ENCODE results near the gene REV3L.

The REV3L gene

DNA sequence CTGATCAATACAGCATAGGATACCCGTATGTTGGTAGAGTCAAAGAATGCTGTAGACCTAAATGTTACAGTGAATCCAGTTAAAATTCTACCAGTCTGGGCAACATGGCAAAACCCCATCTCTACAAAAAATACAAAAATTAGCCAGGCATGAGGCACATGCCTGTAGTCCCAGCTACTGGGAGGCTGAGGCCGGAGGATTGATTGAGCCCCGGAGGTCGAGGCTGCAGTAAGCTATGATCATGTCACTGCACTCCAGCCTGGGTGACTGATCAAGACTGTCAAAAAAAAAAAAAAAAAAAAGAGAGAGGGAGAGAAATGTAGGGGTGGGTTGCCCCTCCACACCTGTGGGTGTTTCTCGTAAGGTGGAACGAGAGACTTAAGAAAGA, 228.2 kb downstream of the REV3L start:
- H3K27ac ChIP-seq = no peak overlapping the region
- H3K36me3 ChIP-seq (ENCODE audit: insufficient read depth, low read length) = no peaks in the 10 kb centered on the region
- H3K4me3 ChIP-seq = no peak overlapping the region
- no peak overlapping the region for H3K9ac ChIP-seq (ENCODE audit: insufficient read length)
- TF ChIP-seq POLR2AphosphoS5 (IDR thresholded peaks at IDR 0.05; ENCODE audit: borderline replicate concordance, low read depth, low read length) (no peak), EZH2 (IDR thresholded peaks at IDR 0.05) (no peak)
- H3K9me3 ChIP-seq (ENCODE audit: low read depth, low read length) = no peaks in the 10 kb centered on the region
- DNase-seq (ENCODE audit: low read depth, low spot score) = no peak

DNA sequence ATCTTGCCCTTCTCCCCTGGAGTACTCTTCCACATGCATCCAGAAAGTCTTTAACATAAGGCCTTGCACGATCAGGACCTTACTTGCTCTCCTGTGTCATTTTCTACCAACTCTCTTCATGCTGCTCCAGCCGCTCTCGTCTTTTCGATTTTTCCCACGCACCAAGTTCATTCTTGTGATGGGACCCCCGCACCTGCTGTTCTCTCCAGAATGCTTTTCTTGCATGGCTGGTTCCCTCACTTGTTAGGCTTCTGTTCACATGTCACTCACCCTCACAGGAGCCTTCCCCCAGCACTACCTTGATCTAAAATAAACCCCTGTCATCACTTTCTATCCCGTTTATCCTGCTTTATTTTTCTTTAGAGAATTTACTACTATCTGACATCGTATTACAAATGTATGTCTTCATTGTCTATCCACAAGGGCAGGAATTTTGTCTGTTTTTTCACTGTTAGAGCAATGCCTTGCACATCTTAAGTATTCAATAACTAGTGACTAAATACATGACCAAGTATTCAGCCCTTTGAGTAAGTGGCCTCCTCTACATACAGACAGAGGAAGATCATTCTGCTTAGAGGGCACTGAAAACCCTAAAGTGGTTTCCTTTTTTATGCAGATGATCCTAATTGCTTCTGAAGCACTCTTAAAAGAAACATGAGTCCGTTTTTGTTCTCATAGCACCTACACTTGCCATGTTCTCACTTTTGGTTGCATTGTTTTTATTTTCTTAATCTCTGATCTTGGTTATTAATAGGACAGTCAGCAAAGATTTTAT, 228.8 kb downstream of the REV3L start:
- TF ChIP-seq FOXP2 (optimal IDR thresholded peaks at IDR 0.05; ENCODE audit: control extremely low read depth, extremely low read length, insufficient read depth) (no peak), EZH2 (IDR thresholded peaks at IDR 0.05) (no peak), POLR2AphosphoS5 (IDR thresholded peaks at IDR 0.05; ENCODE audit: borderline replicate concordance, low read depth, low read length) (no peak)
- DNase-seq (ENCODE audit: low read depth, low spot score) = no peak
- Histone ChIP-seq H3K27ac (no peak overlapping the region), H3K9ac (ENCODE audit: insufficient read length) (no peak overlapping the region), H3K4me3 (no peak overlapping the region), H3K9me3 (ENCODE audit: low read depth, low read length) (no peaks in the 10 kb centered on the region), H3K36me3 (ENCODE audit: insufficient read depth, low read length) (no peaks in the 10 kb centered on the region)

DNA sequence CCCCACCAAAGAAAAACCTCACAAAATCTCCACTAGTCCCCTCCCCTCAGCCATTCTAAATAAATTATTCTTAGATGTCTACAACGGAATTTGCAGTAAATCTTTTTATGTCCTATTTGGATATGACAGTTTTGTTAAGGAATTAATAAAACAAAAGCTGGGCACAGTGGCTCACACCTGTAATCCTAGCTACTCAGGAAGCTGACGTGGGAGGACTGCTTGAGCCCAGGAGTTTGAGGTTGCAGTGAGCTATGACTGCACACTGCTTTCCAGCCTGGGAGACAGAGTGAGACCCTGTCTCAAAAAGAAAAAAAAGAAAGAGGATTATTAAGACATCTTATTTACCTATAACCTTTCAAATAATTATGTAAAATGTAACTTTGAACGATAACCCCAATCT, 230.3 kb downstream of the REV3L start:
- DNase-seq (ENCODE audit: low read depth, low spot score) = no peak
- no peaks in the 10 kb centered on the region for H3K36me3 ChIP-seq (ENCODE audit: insufficient read depth, low read length)
- H3K27ac ChIP-seq = no peak overlapping the region
- TF ChIP-seq FOXP2 (optimal IDR thresholded peaks at IDR 0.05; ENCODE audit: control extremely low read depth, extremely low read length, insufficient read depth) = no peak
- TF ChIP-seq EZH2 (IDR thresholded peaks at IDR 0.05) = no peak
- TF ChIP-seq POLR2AphosphoS5 (IDR thresholded peaks at IDR 0.05; ENCODE audit: borderline replicate concordance, low read depth, low read length) = no peak
- no peak overlapping the region for H3K9ac ChIP-seq (ENCODE audit: insufficient read length)
- no peaks in the 10 kb centered on the region for H3K9me3 ChIP-seq (ENCODE audit: low read depth, low read length)
- no peak overlapping the region for H3K4me3 ChIP-seq

DNA sequence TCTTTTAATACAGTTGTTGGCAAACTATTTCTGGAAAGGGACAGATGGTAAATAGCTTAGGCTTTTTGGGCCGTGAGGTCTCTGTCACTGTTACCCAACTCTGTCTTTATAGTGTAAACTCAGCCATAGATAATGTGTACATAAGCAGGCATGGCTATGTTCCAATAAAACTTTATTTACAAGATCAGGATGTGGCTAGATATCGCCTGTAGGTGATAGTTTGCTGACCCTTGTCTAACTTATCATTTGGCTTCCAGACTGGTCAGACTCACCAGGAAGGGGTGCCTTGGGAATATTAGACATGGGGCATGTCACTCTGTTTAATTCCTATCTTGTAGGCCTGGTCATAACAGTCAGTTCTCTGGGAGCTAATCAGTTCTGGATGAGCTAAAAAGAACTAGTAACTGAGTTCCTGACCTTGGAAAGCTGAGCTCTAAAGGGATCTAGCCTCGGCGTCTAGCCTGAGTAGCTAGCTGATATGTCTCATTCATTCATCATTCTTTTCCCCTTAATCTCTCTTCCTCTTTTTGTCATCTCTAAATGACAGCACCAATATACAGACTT, 232.1 kb downstream of the REV3L start:
- H3K9ac ChIP-seq (ENCODE audit: insufficient read length) = no peak overlapping the region
- DNase-seq (ENCODE audit: low read depth, low spot score) = no peak
- no peak overlapping the region for H3K4me3 ChIP-seq
- TF ChIP-seq POLR2AphosphoS5 (IDR thresholded peaks at IDR 0.05; ENCODE audit: borderline replicate concordance, low read depth, low read length) (no peak), FOXP2 (optimal IDR thresholded peaks at IDR 0.05; ENCODE audit: control extremely low read depth, extremely low read length, insufficient read depth) (no peak), EZH2 (IDR thresholded peaks at IDR 0.05) (no peak)
- H3K9me3 ChIP-seq (ENCODE audit: low read depth, low read length) = no peaks in the 10 kb centered on the region
- H3K27ac ChIP-seq = no peak overlapping the region
- no peaks in the 10 kb centered on the region for H3K36me3 ChIP-seq (ENCODE audit: insufficient read depth, low read length)

Data from SK-N-MC (cell line).